GM20431 (cell line): ENCODE measurements around the gene SCRN1.

Experiments used
- in situ Hi-C: fragments of 300-500 bp; cut with MseI, MboI; formaldehyde crosslinking; loops from one replicate; pipeline ENCODE4 v1.15.0; 2020; ENCODE audit warnings: low sequenced_read_pairs; ENCODE audit not compliant: unreplicated experiment

The SCRN1 gene, protein sequence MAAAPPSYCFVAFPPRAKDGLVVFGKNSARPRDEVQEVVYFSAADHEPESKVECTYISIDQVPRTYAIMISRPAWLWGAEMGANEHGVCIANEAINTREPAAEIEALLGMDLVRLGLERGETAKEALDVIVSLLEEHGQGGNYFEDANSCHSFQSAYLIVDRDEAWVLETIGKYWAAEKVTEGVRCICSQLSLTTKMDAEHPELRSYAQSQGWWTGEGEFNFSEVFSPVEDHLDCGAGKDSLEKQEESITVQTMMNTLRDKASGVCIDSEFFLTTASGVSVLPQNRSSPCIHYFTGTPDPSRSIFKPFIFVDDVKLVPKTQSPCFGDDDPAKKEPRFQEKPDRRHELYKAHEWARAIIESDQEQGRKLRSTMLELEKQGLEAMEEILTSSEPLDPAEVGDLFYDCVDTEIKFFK

GRCh38 chr7:29989257-29989995 lies at the start of gene SCRN1:
Gene SCRN1, minus strand, starts transcription at chr7:29989801. Its CDS starts 20,734 bp downstream, at chr7:29969067.
- in situ Hi-C loops = no loop called here

- in situ Hi-C loops = no loop called here
These were observed 48.8 kb upstream of the SCRN1 start for GRCh38 chr7:30038196-30038980.

DNA sequence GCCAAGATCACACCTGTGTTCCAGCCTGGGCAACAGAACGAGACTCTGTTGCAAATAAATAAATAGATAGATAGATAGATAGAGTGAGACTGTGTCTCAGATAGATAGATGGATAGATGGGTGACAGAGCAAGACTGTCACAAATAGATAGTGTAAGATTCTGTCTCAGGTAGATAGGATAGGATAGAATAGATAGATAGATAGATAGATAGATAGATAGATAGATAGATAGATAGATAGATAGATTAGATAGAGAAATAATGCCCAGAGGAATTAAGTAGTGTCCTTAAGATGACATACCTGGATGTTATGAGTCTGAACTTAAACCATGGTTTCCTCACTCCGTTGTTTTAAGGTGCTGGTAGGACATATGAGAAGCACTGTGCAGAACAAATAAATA lies 46.6 kb upstream of the SCRN1 start:
- in situ Hi-C loops = no loop called here

- in situ Hi-C loops = no loop called here
These were observed 44.9 kb upstream of the SCRN1 start for GRCh38 chr7:30034501-30034900.

DNA sequence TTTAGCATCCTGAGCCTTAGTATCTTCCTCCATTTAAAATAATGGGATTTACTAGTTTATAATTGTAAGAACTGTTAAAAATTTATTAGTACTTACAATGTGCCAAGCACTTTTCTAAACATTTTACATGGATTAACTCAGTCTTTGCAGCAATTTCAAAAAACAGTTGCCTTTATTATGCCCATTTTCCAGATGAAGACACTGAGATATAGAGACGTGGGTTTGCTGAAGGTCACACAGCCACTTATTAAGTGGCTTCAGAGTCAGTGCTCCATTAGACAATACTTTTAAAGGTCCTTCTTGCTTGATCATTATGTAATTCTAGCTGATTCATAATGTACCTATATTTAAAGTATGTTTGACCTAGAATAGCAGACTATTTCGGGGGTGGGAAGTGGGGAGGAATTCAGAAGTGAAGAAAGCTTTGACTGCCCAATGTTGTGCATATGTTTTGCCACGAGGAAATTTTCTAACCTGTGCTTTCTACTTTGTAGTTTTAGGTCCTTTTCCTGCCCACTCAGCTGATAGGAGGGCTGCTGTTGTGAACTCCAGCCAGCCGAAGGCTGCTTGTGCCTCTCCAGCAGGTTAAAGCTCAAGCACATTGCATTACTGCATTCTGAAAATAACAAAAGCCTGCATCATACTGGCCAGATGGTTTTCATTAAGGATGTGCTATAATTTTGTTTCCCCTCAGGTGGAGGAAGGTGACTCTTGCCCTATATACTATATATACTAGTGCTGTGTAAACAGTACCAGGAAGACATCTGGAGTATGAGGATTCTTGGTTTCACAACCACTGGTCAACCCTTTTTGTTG lies 42.9 kb upstream of the SCRN1 start:
- in situ Hi-C loops = no loop called here

GRCh38 chr7:30029696-30030095 lies 40.1 kb upstream of the SCRN1 start:
- in situ Hi-C loops = no loop called here

GRCh38 chr7:30028749-30029635 lies 39.4 kb upstream of the SCRN1 start:
- in situ Hi-C loops = no loop called here

DNA sequence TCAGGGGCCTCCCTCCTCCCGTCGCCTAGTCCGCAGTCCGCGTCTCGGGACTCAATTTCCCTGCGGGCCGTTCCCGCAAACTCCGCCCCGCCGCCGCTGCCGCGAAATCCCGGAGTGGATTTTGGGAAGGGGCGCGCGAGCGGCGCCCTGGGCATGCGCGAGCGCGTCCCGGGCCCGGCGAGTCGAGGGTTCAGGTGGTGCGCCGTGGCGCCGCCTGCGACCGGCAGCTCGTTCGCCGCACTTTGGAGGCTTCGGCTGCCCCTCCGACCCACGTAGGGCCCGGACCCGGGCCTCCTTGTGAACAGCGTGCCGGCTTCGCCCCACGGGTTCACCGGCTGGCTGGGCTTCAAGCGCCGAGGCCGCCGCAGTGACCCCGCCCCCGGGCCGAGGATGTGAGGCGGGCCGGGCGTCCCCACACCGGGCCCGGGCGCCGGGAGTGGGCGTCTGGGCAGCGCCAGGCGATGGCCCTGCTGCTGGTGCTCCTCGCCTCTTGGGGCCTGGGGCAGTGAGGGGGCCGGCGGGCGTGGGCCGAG lies 38.7 kb upstream of the SCRN1 start, which contains the start of gene PLEKHA8:
Gene PLEKHA8, plus strand, starts transcription at position 197 of the 533 bp plus-strand sequence. CDS start 351 bp downstream, outside the sequence.
- in situ Hi-C loops = no loop called here

DNA sequence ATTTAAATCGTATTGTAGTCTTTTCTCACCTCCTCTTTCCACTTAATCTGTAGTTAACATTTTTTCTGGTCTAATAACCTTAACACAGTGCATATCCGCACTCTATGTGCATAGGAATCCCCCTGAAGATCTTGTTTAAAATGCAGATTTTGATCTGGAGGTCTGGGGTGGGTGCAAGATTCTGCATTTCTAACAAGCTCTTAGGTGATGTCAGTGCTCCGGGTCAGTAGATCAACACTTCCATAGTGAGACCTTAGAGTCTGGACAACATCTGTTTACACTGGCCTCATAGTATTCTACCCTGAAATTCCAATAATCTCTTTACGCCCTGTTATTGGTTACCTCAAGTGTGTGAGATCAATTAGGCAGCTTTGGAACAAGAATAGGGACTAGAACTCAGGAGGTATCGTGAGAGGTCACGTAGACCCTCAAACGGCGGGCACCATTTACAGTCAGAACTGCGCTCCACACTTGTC lies 38.2 kb upstream of the SCRN1 start:
- in situ Hi-C loops = no loop called here

DNA sequence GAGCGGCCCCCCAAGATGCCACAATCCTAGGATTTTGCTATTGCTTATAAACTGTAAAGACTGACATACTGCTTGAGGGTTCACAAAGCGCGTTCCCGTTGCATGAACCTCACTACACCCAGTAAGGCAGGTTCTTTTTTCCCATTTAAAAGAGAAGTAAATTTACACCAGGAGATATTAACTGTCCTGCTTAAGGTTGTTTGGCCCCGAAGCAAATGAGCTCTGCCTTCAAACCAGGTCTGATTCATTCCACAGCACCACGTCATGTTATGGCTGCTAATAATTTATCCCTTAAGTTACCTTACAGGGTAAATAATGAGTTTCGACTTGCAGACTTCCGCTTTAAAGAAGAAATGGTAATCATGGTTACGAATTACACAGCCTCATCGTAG lies 37.5 kb upstream of the SCRN1 start:
- in situ Hi-C loops = no loop called here

- in situ Hi-C loops = no loop called here
These were observed 36.8 kb upstream of the SCRN1 start, which contains the start of gene FKBP14 for GRCh38 chr7:30026229-30027064. Gene FKBP14, minus strand, starts transcription at chr7:30026702. Its CDS starts 194 bp downstream, at chr7:30026508.

DNA sequence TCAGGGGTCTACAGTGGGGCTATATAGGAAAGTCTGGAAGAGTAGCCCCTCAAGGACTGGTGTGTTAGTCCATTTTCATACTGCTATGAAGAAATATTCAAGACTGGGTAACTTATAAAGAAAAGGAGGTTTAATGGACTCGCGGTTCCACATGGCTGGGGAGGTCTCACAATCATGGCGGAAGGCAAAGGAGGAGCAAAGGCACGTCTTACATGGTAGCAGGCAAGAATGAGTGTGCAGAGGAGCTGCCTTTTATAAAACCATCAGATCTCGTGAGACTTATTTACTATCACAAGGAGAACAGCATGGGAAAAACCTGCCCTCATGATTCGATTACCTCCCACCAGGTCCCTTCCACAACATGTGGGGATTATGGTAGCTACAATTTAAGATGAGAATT lies 33.9 kb upstream of the SCRN1 start:
- in situ Hi-C loops = no loop called here

- in situ Hi-C loops = no loop called here
These were observed 33.4 kb upstream of the SCRN1 start for GRCh38 chr7:30022991-30023390.

DNA sequence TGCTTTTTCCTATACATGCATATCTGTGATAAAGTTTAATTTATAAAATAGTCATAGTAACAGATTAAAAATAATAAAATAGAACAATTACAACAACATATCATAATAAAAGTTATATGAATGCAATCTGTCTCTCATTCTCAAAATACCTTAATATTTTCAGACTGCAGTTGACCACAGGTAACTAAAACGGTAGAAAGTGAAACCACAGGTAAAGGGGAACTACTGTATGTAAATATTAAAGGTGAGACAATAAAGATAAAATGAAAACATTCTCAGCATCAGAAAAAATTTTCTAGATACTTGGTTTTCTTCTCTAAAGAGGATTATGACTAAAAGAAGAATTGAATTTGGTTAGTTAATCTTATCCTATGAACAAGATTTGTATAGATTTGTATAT lies 30.9 kb upstream of the SCRN1 start:
- in situ Hi-C loops = no loop called here

GRCh38 chr7:30019960-30020359 lies 30.4 kb upstream of the SCRN1 start:
- in situ Hi-C loops = no loop called here

- in situ Hi-C loops = no loop called here
These were observed 29.8 kb upstream of the SCRN1 start for GRCh38 chr7:30019387-30019786.

- in situ Hi-C loops = no loop called here
These were observed 28.9 kb upstream of the SCRN1 start for GRCh38 chr7:30018451-30018850.
